Testis (tissue), 2 donors: Measurements from ENCODE around the gene CCDC93.

Experiments
- POLR2A ChIP-seq: fragments of 450-650 bp; IDR thresholded peaks from one replicate; pipeline ENCODE4 v1.6.1; 2017; ENCODE audit warnings: antibody characterized with exemption, mild to moderate bottlenecking, moderate library complexity
- TF ChIP-seq, protein P1 (sequence below), 3 experiments: fragments of 450-650 bp in 2 of 3; fragments of 200-600 bp in 1 of 3; sonication (generic) in 1 of 3; IDR thresholded peaks; one replicate each; pipeline ENCODE4 v1.5.1; 2016 to 2019; ENCODE audit warnings: antibody characterized with exemption in 3 of 3, mild to moderate bottlenecking in 2 of 3, moderate library complexity in 1 of 3

DNA sequence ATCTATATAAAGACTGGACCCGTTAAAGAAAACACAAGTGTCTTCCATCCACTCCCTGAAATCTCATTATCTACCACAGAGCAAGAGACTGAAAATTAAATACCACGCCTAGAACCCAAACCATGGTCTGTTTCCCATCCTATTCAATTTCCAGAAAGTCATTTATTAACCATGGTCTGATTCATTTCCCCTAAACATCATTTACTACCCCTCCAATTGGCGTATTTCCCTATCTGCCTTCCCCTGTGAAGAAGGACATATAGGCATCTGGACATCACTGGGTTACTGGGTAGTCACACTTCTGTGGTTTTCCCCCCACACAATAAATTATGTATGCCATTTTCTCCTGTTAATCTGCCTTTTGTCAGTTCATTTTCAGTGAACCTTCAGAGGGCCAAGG lies 30.8 kb downstream of the CCDC93 start:
- no peak for TF ChIP-seq POLR2A
- TF ChIP-seq, protein P1, sequence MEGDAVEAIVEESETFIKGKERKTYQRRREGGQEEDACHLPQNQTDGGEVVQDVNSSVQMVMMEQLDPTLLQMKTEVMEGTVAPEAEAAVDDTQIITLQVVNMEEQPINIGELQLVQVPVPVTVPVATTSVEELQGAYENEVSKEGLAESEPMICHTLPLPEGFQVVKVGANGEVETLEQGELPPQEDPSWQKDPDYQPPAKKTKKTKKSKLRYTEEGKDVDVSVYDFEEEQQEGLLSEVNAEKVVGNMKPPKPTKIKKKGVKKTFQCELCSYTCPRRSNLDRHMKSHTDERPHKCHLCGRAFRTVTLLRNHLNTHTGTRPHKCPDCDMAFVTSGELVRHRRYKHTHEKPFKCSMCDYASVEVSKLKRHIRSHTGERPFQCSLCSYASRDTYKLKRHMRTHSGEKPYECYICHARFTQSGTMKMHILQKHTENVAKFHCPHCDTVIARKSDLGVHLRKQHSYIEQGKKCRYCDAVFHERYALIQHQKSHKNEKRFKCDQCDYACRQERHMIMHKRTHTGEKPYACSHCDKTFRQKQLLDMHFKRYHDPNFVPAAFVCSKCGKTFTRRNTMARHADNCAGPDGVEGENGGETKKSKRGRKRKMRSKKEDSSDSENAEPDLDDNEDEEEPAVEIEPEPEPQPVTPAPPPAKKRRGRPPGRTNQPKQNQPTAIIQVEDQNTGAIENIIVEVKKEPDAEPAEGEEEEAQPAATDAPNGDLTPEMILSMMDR (IDR thresholded peaks at IDR 0.05): no peak
